ENCODE measurements around the gene ST3GAL3.
"Not testable (repeated sequence)": the region's sequence is repeated elsewhere in the genome, so short reads cannot be mapped to it uniquely, and the experiment has no call there.

ST3GAL3 gene

GRCh38 chr1:43760745-43761317 lies 53.5 kb downstream of the ST3GAL3 start:
- DNase-seq, result no peak

GRCh38 chr1:43763497-43763973 lies 56.2 kb downstream of the ST3GAL3 start:
- peak; percentile 76 for DNase-seq

GRCh38 chr1:43764581-43764980 lies 57.2 kb downstream of the ST3GAL3 start:
- no peak for DNase-seq

- no peak for DNase-seq
Observed at GRCh38 chr1:43766086-43766784, 58.9 kb downstream of the ST3GAL3 start.

GRCh38 chr1:43766818-43767525 lies 59.6 kb downstream of the ST3GAL3 start:
- no peak for DNase-seq

- no peak for DNase-seq
Observed at GRCh38 chr1:43768168-43768567, 60.8 kb downstream of the ST3GAL3 start.

GRCh38 chr1:43769350-43769908 lies 62.1 kb downstream of the ST3GAL3 start:
- no peak for DNase-seq

- no peak for DNase-seq
Observed at GRCh38 chr1:43770111-43770510, 62.8 kb downstream of the ST3GAL3 start.

- DNase-seq, result no peak
Observed at GRCh38 chr1:43772978-43773377, 65.6 kb downstream of the ST3GAL3 start.

GRCh38 chr1:43773821-43774220 lies 66.5 kb downstream of the ST3GAL3 start:
- no peak for DNase-seq

- peak; percentile 61 for DNase-seq
Observed at GRCh38 chr1:43774359-43774758, 67.0 kb downstream of the ST3GAL3 start.

GRCh38 chr1:43776043-43776761 lies 68.9 kb downstream of the ST3GAL3 start:
- DNase-seq, result no peak

- DNase-seq, result not testable (repeated sequence)
Observed at GRCh38 chr1:43777916-43778315, 70.6 kb downstream of the ST3GAL3 start.

- DNase-seq, result no peak
Observed at GRCh38 chr1:43779266-43779665, 71.9 kb downstream of the ST3GAL3 start.

GRCh38 chr1:43779805-43780403 lies 72.6 kb downstream of the ST3GAL3 start:
- DNase-seq, result no peak

- peak; percentile 32 for DNase-seq
Observed at GRCh38 chr1:43781574-43781973, 74.2 kb downstream of the ST3GAL3 start.

- no peak for DNase-seq
Observed at GRCh38 chr1:43783096-43783670, 75.8 kb downstream of the ST3GAL3 start.

GRCh38 chr1:43783671-43784205 lies 76.4 kb downstream of the ST3GAL3 start:
- peak; percentile 37 for DNase-seq

- no peak for DNase-seq
Observed at GRCh38 chr1:43786201-43786958, 79.0 kb downstream of the ST3GAL3 start.

GRCh38 chr1:43786960-43787359 lies 79.6 kb downstream of the ST3GAL3 start:
- DNase-seq, result no peak

All from inflammatory macrophage treated with lipopolysaccharide for 4 hours (primary cell).